Cardiac muscle cell (in vitro differentiated cells and primary cell): Measurements from ENCODE around the gene GSS. TPM values are rescaled to one million over a fixed set of nuclear protein-coding genes. Genes with fewer than 3 reads are reported as not detected.

Experiments
- DNase-seq, 2 donors: peaks; one replicate each; pipeline versions ENCODE4 v3.0.0 to v3.0.0-alpha.2; 2010 to 2017; ENCODE audit warnings: low read depth in 1 of 2, low spot score in 1 of 2
- H3K27ac ChIP-seq: fragments of 200-600 bp; sonication (generic); 2 replicates; pipeline ENCODE4 v1.5.1; 2016
- H3K27me3 ChIP-seq: fragments of 200-600 bp; sonication (generic); 2 replicates; pipeline ENCODE4 v1.6.0; 2016; ENCODE audit warnings: control low read depth
- H3K36me3 ChIP-seq: fragments of 200-600 bp; sonication (generic); 2 replicates; pipeline ENCODE4 v1.5.1; 2016; ENCODE audit warnings: control low read depth
- H3K4me1 ChIP-seq: fragments of 200-600 bp; sonication (generic); 2 replicates; pipeline ENCODE4 v1.8.1; 2017; ENCODE audit warnings: low read depth, mild to moderate bottlenecking, mixed run types
- H3K4me3 ChIP-seq: fragments of 200-600 bp; sonication (generic); 2 replicates; pipeline ENCODE4 v1.5.1; 2016; ENCODE audit warnings: mild to moderate bottlenecking
- H3K9me3 ChIP-seq: fragments of 200-600 bp; sonication (generic); 2 replicates; pipeline ENCODE4 v1.5.1; 2017; ENCODE audit warnings: low read depth, mild to moderate bottlenecking, control low read depth
- polyA plus RNA-seq: library from polyadenylated mRNA; unstranded; fragments of >200 nt; fragmentation: Nextera tagmentation; extraction: Ambion mirVana; gene quantifications from 2 replicates; pipeline ENCODE4 v1.2.1, GENCODE V29; 2016
- total RNA-seq: library from RNA; depleted of rRNA; stranded (reverse); fragments of >200 nt; gene quantifications from 2 replicates; pipeline ENCODE4 v1.2.3, GENCODE V29; 2016
- TF ChIP-seq, protein P1 (sequence below): IDR thresholded peaks from 2 replicates; pipeline ENCODE4 v1.5.1; 2012; ENCODE audit warnings: low read depth, mild to moderate bottlenecking, low read length

The GSS gene
- total and polyA plus RNA-seq, 2 experiments from 2014 or later, result 59.9 to 69.5 TPM

DNA sequence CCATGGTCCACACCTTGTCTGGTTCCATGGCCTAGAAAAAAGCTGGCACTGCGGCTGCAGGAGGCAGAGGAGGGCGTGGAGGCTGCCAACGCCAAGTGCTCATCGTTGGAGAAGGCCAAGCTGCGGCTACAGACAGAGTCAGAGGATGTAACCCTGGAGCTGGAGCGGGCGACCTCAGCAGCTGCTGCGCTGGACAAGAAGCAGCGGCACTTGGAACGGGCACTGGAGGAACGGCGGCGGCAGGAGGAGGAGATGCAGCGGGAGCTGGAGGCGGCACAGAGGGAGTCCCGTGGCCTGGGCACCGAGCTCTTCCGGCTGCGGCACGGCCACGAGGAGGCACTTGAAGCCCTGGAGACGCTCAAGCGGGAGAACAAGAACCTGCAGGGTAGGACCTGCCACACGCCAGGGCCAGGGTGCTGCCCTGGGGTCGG, 43.4 kb upstream of the GSS start:
- H3K36me3 ChIP-seq, result peaks cover 75% of the 10 kb centered on the region
- DNase-seq, result no peak
- H3K4me3 ChIP-seq, result no peak overlapping the region
- peak overlapping the region; percentile 38 for H3K27ac ChIP-seq
- TF ChIP-seq, protein P1, sequence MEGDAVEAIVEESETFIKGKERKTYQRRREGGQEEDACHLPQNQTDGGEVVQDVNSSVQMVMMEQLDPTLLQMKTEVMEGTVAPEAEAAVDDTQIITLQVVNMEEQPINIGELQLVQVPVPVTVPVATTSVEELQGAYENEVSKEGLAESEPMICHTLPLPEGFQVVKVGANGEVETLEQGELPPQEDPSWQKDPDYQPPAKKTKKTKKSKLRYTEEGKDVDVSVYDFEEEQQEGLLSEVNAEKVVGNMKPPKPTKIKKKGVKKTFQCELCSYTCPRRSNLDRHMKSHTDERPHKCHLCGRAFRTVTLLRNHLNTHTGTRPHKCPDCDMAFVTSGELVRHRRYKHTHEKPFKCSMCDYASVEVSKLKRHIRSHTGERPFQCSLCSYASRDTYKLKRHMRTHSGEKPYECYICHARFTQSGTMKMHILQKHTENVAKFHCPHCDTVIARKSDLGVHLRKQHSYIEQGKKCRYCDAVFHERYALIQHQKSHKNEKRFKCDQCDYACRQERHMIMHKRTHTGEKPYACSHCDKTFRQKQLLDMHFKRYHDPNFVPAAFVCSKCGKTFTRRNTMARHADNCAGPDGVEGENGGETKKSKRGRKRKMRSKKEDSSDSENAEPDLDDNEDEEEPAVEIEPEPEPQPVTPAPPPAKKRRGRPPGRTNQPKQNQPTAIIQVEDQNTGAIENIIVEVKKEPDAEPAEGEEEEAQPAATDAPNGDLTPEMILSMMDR, result no peak
- H3K27me3 ChIP-seq, result no peaks in the 10 kb centered on the region
- H3K9me3 ChIP-seq, result no peaks in the 10 kb centered on the region
- no peaks in the 10 kb centered on the region for H3K4me1 ChIP-seq

DNA sequence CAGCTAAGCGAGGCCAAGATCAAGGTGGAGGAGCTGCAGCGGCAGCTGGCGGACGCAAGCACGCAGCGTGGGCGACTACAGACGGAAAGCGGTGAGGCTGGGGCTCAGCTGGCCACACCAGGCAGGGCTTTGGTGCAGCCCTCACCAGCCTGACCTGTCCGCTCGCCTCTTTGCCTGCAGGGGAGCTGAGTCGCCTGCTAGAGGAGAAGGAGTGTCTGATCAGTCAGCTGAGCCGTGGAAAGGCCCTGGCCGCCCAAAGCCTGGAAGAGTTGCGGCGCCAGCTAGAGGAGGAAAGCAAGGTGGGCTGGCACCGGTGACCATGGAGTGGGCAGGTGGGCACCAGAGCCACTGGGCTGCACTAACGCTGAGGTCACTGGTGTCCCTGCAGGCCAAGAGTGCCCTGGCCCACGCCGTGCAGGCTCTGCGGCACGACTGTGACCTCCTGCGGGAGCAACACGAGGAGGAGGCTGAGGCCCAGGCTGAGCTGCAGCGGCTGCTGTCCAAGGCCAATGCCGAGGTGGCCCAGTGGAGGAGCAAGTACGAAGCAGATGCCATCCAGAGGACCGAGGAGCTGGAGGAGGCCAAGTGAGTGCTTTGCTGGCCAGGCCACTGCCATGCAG, 42.8 kb upstream of the GSS start:
- H3K27ac ChIP-seq, result peak overlapping the region; percentile 38
- H3K27me3 ChIP-seq, result no peaks in the 10 kb centered on the region
- no peak for DNase-seq
- TF ChIP-seq, protein P1, result no peak
- no peaks in the 10 kb centered on the region for H3K4me1 ChIP-seq
- H3K9me3 ChIP-seq, result no peaks in the 10 kb centered on the region
- H3K4me3 ChIP-seq, result no peak overlapping the region
- H3K36me3 ChIP-seq, result peaks cover 78% of the 10 kb centered on the region

DNA sequence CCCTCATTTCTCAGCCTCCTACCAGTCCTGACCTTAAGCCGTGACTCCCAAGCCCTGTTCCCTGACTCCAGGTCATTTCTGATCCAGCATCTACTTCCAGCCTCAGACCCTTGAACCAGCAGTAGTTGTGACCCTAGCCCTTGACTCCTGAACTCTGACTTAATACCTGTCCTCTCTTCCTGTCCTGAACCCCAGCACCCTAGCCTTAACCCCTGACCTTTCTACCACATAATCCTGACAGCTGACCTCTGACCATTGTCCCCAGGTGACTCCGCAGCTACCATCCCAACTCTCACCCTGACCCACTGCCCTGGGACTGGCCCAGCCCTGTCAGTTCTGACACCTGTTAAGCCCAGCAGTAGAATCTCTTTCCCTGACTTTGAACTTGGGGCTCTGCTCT, 42.2 kb upstream of the GSS start:
- no peak overlapping the region for H3K4me3 ChIP-seq
- peak overlapping the region; percentile 38 for H3K27ac ChIP-seq
- no peaks in the 10 kb centered on the region for H3K4me1 ChIP-seq
- TF ChIP-seq, protein P1, result no peak
- no peaks in the 10 kb centered on the region for H3K27me3 ChIP-seq
- no peak for DNase-seq
- no peaks in the 10 kb centered on the region for H3K9me3 ChIP-seq
- peaks cover 79% of the 10 kb centered on the region for H3K36me3 ChIP-seq

DNA sequence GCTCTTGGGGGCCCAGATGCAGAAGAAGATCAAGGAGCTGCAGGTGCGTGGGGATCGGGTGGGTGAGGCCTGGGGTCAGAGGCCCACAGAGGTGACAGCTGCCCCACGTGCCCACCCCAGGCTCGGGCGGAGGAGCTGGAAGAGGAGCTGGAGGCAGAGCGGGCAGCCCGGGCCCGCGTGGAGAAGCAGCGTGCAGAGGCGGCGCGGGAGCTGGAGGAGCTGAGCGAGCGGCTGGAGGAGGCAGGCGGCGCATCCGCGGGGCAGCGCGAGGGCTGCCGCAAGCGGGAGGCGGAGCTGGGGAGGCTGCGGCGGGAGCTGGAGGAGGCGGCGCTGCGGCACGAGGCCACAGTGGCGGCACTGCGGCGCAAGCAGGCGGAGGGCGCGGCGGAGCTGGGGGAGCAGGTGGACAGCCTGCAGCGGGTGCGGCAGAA, 41.5 kb upstream of the GSS start:
- peaks cover 74% of the 10 kb centered on the region for H3K36me3 ChIP-seq
- peak overlapping the region; percentile 38 for H3K27ac ChIP-seq
- H3K4me3 ChIP-seq, result no peak overlapping the region
- DNase-seq, result peak in 1 of 2 donors; percentile 63
- no peaks in the 10 kb centered on the region for H3K4me1 ChIP-seq
- no peaks in the 10 kb centered on the region for H3K9me3 ChIP-seq
- TF ChIP-seq, protein P1, result no peak
- no peaks in the 10 kb centered on the region for H3K27me3 ChIP-seq

DNA sequence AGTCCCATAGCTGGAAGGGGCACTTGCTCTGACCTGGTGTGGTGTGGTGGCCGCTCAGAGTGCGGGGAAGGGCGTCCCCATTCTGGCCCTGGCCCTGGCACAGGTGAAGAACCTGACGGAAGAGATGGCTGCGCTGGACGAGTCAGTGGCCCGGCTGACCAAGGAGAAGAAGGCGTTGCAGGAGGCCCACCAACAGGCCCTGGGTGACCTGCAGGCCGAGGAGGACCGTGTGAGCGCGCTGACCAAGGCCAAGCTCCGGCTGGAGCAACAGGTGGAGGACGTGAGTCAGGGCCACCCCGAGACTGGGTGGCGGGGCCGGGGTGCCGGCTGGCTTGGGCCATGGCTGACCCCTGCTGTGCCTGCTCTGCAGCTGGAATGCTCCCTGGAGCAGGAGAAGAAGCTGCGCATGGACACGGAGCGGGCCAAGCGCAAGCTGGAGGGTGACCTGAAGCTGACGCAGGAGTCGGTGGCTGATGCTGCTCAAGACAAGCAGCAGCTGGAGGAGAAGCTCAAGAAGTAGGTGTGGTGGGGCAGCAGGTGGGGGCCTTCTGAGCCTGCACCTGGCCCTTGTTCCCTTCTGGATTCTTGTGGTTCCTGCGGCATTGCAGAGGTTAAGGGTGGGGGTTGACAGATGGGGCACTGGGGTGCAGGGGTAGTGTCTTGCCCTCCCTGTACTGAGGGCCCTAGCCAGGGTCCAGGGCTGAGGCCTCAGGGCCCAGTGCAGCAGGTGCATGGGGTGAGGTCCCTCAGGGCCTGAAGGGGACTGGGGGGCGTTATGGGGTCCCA, 40.8 kb upstream of the GSS start:
- Histone ChIP-seq H3K4me3 (no peak overlapping the region), H3K9me3 (no peaks in the 10 kb centered on the region), H3K4me1 (no peaks in the 10 kb centered on the region), H3K36me3 (peaks cover 71% of the 10 kb centered on the region), H3K27me3 (no peaks in the 10 kb centered on the region), H3K27ac (no peak overlapping the region)
- no peak for DNase-seq
- TF ChIP-seq, protein P1, result no peak
